ENCODE measurements around the gene BBX.

BBX gene

GRCh38 chr3:107604057-107604822, 81.5 kb downstream of the BBX start:
- DNase-seq: no peak

- DNase-seq: no peak
Measured at GRCh38 chr3:107611775-107612469, 89.2 kb downstream of the BBX start.

DNA sequence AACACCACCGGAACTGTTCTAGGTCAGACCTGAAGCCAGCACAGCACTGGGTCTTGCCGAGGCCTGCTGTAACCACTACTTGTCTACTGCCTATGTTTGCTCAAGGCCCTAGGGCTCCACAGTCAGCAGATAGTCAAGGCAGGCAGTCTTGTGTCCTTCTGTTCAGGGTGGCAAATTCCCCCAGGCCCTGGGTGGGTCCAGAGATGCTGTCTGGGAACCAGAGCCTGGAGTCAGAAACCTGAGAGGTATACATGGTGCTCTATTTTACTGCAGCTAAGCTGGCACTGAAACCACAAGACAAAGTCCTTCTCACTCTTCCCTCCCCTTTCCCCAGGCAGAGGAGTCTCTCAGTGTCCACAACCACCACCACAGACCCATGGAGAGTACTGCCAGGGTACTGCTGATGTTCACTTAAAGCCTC, 89.9 kb downstream of the BBX start:
- DNase-seq: no peak

DNA sequence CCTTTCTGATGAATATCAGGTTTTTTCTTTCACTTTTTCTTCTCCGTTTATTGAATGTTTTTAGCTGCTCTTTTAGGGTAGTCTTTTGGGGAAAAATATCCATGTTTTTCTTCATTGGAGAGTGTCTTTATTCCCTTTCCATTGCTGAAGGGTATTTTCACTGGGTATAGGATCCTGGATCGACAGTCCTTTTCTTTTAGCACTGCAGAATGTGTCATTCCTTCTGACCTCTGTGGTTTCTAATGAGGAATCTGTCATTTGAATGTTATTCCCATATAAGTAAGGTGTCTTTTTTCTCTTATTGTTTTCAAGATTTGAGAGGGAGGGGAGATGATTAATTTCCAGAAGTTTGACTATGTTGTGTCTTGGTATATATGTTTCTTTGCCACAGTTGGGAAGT, 96.8 kb downstream of the BBX start:
- DNase-seq: no peak

DNA sequence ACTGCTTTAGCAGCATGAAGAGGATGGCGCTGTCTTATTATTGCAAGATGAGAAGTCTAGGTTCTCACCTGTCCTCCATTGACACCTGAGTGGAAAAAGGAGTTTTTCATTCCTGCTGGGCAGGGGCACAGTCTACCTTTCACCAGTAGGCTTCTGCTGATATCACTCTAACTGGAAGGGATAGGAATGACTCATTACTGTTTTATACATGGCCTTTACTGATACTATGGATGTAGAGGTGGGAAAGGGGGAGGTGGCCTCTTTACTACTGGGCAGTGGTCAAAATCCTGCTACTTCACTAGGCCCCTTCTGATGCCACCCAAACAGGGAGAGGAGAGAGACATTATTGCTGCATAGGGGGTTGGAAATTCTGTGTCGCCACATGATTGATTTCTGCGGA, 97.8 kb downstream of the BBX start:
- DNase-seq: no peak

- DNase-seq: no peak
Measured at GRCh38 chr3:107621465-107621864, 98.7 kb downstream of the BBX start.

- DNase-seq: peak in 1 of 2 experiments; percentile 8
Measured at GRCh38 chr3:107627962-107628542, 105.3 kb downstream of the BBX start.

- DNase-seq: no peak
Measured at GRCh38 chr3:107629566-107629965, 106.8 kb downstream of the BBX start.

GRCh38 chr3:107630779-107631178, 108.0 kb downstream of the BBX start:
- DNase-seq: no peak

- DNase-seq: no peak
Measured at GRCh38 chr3:107632576-107632975, 109.8 kb downstream of the BBX start.

DNA sequence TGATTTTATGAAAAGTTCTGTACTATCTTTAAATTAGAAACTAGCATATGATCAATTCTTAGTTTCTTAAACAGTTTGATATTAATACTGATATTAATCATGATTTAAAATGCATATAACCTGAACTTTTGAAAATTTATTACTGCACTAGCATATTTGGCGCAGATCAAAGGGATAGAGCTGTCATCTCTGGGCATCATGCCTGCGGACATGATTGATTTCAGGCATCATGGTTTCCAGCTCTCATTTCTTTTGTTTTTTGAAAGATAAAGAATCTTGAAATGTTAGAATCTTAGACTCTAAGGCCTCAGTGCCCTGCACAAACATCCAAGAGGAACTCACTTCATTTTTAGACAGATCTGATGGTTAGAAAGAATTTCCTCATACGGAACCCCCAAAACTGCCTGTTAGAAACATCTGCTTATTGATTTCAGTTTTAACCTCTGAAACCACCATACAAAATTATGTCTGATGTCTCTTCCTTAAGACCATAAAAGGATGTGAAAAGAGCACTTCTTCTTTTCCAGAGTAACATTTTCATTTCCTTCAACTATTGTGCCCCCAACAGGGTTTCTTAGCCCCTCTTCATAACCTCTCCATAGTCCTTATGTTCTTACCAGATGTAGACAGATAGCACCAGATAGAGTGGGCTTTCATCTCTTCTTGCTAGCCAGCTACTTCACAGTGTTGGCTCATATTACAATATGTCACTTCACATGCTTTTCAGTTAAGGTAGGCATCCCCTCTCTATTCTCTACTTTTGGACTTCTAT, 110.8 kb downstream of the BBX start:
- no peak for DNase-seq

DNA sequence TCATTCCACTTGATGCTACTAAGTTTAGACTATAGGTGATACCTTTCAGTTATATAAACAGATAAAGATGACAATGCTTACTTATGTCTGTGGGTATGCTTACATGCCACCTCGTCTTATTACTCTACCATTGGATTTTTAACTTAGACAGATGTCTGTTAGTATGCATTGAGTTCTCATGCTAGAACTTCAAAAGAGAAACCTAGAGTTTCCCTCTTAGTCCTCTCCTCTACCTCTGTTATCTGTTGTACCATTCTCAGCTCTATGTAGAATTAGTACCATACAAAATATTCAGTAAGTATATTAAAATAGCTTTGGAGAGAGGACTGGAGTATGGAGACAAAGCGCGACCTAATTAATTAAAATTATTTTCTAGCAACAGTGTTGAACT, 111.3 kb downstream of the BBX start:
- no peak for DNase-seq

- no peak for DNase-seq
Measured at GRCh38 chr3:107637416-107638183, 114.8 kb downstream of the BBX start.

GRCh38 chr3:107641572-107642307, 119.0 kb downstream of the BBX start:
- no peak for DNase-seq

- DNase-seq: no peak
Measured at GRCh38 chr3:107643038-107643883, 120.5 kb downstream of the BBX start.

DNA sequence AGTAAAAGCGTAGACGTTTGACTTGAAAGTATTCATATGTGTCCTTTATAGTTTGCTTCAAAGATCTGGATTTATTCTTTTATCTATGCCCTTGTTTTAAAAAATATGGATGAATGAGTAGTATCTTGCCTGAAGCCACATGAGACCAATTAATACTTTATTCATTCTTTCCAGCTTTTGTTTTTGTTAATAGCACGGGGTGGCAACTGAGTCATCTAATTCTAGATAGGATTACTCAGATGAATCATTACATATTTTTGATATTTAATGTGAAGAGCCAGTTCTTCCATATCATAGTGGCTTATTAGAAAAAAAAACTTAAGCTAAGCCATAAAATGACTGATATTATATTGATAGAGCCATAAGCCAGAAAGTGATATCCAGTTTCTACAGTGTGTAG, 121.9 kb downstream of the BBX start:
- no peak for DNase-seq

DNA sequence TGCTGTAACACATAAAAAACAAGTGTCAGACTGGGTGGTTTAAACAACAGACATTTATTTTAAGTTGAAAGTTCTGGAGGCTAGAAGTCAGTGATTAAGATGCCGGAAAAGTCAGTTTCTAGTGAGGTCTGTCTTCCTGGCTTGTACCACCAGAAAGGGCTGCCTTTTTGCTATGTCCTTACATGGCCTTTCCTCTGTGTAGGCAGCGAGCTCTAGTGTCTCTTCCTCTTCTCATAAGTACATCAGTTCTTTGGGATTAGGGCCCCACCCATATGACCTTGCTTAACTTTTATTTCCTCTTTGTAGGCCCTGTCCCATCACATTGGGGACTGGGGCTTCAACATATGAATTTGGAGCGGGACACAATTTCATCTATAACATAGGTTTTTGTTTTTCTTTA, 128.0 kb downstream of the BBX start:
- DNase-seq: no peak

DNA sequence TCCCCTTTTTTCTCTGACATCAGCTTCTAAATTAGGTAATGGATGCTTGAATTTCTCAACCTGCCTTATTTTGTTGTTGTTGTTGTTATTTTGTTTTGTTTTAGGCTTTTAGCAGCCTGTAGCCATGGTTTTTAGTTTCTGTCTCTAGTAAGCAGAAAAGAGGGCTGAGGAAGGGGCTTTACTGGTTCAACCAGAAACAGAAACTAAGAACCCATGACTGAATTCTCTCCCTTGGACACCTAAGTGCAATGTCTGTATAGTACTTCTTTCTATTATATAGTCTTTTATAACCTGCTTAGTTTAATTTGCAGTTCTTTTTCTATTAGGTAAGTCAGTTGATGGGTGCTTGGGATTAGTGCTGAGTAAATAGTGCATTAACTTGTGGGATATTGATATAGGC, 129.0 kb downstream of the BBX start:
- DNase-seq: no peak

DNA sequence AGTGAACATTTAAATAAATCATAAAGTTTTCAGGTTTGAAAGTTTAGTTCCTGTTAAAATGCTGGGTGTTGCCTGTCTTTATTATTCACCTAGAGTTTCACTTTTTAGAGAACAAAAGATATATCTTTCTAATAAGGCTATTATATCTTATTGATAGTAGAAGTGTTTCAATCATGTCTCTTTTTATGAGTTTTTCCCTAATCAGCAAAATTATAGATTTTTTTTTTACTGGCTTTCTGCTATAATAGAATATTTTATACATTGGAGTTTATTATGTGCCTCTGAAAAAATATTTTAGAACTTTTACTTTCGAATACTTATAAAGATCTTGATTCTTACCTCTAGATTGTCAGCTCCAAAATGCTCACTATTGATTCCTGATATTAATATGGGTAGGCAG, 131.5 kb downstream of the BBX start:
- no peak for DNase-seq

- DNase-seq: no peak
Measured at GRCh38 chr3:107657971-107658370, 135.2 kb downstream of the BBX start.

All from SW 1271 (cell line).